Fibroblast of skin of scalp (primary cell): ENCODE measurements around the gene CDH23.

Experiments
- DNase-seq: peaks from one replicate; pipeline ENCODE4 v3.0.0-alpha.2; 2013

CDH23 gene

DNA sequence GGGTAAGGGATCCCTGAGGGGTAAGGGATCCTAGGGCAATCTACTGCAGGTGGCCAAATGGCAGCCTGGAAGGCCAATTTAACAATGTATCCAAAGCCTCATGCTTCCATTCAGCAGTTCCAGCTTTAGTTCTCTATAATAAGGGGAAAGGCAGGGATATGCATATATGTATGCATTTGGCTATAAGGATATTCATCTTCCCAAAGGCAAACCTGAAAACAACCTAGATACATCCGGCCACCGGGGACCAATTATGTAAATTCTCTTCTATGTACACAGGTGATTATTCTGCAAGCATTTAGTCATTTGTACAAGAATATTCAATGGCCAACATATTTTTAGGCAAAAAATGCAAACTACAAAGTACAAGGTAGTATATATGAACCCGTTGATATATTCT, 427.6 kb downstream of the CDH23 start:
- DNase-seq: no peak

- no peak for DNase-seq
Observed at GRCh38 chr10:71825217-71825616, 428.5 kb downstream of the CDH23 start.

DNA sequence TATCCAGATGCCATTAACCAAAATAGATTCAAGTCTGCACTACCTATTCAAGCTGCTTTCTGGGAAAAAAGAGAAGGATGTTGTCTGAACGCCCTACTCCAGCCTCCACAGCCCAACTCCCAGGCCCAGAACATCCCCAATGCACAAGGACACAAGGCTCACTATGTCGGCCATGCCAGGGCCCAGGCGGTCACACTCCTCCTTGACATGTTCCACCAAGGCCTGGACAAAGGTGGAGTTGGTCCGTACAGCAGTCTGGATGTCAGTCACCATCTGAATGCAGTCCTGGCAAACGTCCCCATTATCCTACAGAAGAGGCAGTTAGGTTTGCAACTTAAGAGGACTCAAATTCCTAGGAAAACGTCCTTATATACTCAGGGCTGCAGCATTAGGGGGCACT, 431.1 kb downstream of the CDH23 start:
- no peak for DNase-seq

- DNase-seq: no peak
Observed at GRCh38 chr10:71828702-71829101, 432.0 kb downstream of the CDH23 start.

- DNase-seq: peak; percentile 13
Observed at GRCh38 chr10:71829171-71829570, 432.5 kb downstream of the CDH23 start.

DNA sequence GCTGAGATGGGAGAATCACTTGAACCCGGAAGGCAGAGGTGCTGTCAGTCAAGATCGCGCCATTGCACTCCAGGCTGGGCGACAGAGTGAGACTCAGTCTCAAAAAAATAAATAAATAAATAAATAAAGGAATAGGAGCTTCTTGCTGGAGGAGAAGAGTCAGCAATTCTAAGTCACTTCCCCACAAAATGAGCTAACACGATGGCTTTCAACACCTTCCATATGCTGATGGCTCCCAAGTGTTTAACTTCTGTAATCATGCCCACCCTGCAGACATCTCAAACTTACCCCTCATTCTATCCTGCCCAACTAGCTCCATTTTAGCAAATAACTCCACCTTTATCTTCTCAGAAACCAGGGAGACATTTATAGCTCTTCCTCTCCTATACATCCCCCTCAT, 433.2 kb downstream of the CDH23 start:
- no peak for DNase-seq

DNA sequence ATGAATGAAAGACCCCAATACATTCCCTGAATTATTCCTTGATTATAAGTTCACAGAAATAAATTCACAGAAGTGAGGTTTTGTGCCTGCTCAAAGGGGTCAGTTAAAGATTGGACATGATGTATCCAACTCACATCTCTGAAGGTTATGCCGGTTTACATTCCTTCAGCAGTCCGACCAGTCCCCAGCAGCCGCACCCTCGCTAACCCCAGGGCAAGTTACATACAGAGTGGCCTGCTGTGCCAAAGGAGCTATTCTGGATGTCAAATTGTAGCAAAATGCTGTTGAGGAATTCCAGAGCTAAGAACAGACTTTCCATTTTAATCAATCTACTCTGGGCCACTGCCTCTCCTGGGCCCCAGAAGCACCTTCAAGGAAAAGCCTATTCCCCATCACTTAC, 434.0 kb downstream of the CDH23 start:
- DNase-seq: no peak

- DNase-seq: peak; percentile 21
Observed at GRCh38 chr10:71831646-71832552, 435.2 kb downstream of the CDH23 start.

GRCh38 chr10:71832967-71833366, 436.2 kb downstream of the CDH23 start:
- no peak for DNase-seq

GRCh38 chr10:71833451-71834342, 437.0 kb downstream of the CDH23 start:
- DNase-seq: no peak

DNA sequence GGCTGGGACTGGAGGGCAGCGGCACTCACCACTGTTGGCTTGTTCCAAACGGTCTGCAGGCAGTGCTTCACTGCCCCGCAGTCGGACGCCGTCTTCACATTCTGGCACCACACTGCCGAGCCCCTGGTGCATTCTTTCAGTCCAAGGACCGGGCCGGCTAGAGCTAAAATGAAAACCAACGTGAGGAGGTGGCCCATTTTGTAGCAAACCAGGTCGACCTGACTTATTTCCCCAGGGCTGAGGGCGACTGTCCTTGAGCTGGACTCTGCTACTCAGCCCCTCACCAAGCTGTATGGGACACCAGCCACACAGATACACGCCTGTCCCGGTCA, 437.6 kb downstream of the CDH23 start:
- DNase-seq: no peak

- peak; percentile 94 for DNase-seq
Observed at GRCh38 chr10:71835671-71836595, 439.2 kb downstream of the CDH23 start.

DNA sequence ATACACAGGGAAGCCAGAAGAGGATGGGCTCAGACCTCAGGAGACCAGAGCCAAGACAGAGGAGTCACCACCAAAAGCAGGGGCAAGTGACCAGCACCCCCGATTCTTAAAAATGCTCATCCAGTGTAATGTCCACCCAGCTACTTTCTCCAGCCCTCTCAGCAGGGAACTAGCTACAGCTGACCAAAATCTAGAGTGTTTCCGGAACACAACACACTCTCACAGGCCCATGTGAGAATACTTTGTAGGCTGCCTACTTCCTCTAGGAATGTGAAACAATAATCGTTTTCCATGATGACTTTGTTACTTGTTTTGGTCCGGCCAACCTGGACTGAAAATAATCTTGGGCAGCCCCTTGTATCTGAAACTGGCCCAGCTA, 439.9 kb downstream of the CDH23 start:
- no peak for DNase-seq

DNA sequence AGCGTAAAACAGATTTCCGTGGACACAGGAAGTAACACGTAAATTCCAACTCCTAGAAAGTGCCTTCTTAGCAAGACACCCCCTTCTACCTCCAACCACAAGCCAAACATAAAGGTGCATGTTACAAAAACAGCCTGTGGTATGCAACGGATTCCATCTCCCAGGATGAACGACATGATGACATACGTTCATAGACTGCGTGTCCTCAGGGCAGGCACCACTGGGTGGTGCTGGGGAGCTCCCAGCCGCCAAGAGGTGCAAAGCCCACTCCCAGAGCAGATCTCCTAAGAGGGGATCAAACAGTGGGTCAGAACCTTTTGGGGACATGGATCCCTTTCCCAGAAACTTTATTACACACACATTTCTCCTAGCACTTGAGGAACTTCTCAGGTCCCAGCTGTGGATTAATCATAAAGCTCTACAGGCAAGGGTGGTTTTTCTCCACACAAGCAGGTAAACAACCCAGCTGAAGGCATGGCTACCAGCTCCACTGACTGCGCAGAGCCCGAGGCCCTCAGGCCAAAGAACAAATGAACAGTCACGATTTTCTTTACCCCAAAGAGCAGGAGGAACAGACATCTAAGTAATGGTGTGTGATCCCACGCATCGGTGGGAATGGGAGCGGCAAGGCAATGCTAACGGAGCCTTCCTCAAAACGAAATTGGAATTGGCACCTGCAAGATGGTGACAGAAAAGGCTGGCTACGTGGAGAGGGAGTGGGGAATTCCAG, 440.5 kb downstream of the CDH23 start:
- DNase-seq: peak; percentile 32

GRCh38 chr10:71838264-71839211, 441.8 kb downstream of the CDH23 start:
- peak; percentile 59 for DNase-seq

DNA sequence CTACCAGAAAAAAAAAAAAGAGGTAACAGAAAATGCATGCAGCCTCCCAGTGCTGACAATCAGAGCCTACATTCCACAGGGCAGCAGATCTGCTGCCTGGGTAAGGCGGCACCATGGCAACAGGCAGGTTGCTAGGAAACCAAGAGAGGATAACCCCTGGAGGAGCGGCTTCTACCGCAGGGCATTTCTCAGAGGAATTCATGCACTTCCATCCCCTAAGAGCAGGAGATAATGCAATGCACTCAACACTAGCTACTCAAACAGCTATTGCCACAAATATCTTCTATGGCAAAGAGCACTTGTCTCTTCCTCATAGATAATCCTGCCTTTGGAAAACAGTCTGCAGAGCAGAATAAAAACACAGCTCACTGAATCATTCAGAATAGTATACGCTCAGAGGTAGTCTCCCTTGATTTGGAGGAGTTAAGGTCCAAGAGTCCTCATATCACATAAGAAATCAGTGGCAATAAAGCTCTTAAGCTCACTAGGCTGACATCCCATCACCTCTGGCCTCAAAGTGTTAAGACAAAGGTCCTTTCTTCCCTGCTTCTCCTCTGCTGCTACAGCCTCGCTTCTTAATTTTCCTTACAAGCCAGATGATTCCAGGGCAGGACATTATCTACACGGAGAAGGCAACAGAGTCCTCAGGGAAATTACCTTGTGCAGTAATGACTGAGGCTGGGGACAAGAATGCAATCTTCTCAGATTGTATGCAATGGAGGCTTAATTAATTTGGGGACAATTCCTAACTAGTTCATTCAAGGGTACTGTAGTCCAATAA, 443.6 kb downstream of the CDH23 start:
- DNase-seq: peak; percentile 99

DNA sequence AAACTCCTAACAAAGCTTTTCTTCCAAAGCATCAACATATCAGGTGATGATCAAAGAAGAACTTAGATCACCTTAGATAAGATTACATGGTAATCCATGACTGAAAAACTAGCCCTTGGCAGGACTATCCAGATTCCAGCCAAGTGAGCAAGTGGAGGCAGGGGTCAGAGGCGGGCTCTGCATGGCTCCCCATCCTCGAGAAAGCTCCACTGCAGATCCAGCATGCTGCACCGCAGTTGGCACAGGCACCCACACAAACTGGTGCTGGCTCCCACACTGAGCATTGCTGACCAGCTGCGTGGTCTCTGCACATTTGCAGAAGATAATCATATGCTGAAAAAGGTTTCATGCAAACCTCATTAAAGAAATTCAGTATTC, 444.2 kb downstream of the CDH23 start:
- DNase-seq: no peak

GRCh38 chr10:71842422-71842821, 445.7 kb downstream of the CDH23 start:
- no peak for DNase-seq

DNA sequence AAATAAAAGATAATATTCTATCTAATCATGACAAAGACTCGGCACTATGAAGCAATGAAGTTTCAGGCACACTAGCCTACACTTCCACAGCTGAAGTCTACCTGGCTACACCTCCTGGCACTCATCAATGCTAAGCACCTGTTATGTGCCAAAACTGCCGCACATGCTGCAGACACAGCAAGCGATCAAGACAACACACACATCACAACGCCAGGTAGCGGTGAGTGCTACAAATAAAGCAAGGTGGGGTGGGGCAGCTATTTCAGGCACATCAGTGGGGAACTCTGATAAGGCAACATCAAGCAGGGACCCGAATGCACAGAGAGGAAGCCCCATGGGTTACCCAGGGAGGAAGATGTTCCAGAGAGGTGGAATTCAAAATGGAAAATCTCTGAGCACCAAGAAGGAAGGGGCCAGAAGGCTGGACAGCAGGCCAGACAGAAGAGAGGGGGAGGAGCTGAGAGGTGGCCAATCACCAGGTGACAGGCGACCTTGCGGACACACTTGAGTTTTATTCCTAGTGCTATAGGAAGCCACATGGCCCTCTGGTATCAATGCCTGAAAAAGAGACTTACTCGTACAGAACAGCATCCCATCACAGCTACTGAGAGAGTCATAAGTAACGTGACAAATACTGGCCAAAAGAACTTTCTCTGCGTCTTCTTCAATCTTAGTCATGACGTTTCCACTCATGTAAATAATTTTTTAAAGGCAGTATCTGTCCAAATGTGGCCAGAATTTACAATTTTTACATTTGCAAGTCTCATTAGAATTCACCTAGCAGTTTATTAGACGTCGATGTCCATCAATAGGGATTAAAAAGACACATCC, 446.4 kb downstream of the CDH23 start:
- DNase-seq: no peak
